ENCODE data around the gene B9D1.

B9D1 gene

DNA sequence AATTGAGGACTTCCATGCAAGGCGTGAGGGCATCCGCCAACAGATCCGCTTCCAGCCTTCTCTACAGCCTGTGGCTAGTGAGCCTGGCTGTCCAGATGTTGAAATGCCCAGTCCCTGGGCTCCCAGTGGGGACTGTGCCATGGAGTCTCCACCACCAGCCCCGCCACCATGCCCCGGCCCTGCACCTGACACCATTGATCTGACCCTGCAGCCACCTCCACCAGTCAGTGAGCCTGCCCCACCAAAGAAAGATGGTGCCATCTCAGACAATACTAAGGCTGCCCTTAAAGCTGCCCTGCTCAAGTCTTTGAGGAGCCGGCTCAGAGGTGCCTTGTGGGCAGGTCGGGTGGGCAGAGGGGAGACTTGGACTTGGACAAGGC is 18.8 kb upstream of the B9D1 start:
- no peak overlapping the region for H2AFZ ChIP-seq (ENCODE audit: low read depth, low read length, severe bottlenecking)
- H3K9ac ChIP-seq (ENCODE audit: low read length), result no peak overlapping the region

DNA sequence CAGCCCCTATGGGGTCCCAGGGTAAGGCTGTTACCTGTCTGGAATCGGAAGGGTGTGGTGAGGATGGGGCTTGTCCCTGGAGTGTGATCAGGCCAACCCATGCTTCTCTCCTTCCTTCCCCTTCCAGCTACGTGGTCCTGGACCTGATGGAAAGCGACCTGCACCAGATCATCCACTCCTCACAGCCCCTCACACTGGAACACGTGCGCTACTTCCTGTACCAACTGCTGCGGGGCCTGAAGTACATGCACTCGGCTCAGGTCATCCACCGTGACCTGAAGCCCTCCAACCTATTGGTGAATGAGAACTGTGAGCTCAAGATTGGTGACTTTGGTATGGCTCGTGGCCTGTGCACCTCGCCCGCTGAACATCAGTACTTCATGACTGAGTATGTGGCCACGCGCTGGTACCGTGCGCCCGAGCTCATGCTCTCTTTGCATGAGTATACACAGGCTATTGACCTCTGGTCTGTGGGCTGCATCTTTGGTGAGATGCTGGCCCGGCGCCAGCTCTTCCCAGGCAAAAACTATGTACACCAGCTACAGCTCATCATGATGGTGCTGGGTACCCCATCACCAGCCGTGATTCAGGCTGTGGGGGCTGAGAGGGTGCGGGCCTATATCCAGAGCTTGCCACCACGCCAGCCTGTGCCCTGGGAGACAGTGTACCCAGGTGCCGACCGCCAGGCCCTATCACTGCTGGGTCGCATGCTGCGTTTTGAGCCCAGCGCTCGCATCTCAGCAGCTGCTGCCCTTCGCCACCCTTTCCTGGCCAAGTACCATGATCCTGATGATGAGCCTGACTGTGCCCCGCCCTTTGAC is 18.2 kb upstream of the B9D1 start:
- no peaks in the 10 kb centered on the region for H3K36me3 ChIP-seq (ENCODE audit: low read length)

More for the DNA sequence above, 18.8 kb upstream of the B9D1 start:
- Histone ChIP-seq H3K27ac (ENCODE audit: low read depth, low read length) (no peak overlapping the region), H3K4me2 (ENCODE audit: low read depth, low read length, poor library complexity, severe bottlenecking) (no peak overlapping the region), H3F3A (ENCODE audit: insufficient read depth) (no peaks in the 10 kb centered on the region; the same call in 1 of the 2 replicates), H3K79me2 (ENCODE audit: insufficient read depth, low read length) (peaks cover 5% of the 10 kb centered on the region; the same call in 1 of the 2 replicates), H3K9me3 (ENCODE audit: insufficient read depth, low read length) (no peaks in the 10 kb centered on the region), H3K36me3 (ENCODE audit: low read length) (no peaks in the 10 kb centered on the region), H3K9me2 (replicated peaks; ENCODE audit: insufficient read depth, low read length) (no peaks in the 10 kb centered on the region), H3K27me3 (ENCODE audit: low read length) (no peaks in the 10 kb centered on the region), H4K20me1 (ENCODE audit: low read depth, low read length) (no peaks in the 10 kb centered on the region), H3K4me3 (ENCODE audit: insufficient read depth, low read length, poor library complexity, severe bottlenecking) (no peak overlapping the region)
- TF ChIP-seq EZH2phosphoT487 (conservative IDR thresholded peaks at IDR 0.05; ENCODE audit: low read length), result no peak

DNA sequence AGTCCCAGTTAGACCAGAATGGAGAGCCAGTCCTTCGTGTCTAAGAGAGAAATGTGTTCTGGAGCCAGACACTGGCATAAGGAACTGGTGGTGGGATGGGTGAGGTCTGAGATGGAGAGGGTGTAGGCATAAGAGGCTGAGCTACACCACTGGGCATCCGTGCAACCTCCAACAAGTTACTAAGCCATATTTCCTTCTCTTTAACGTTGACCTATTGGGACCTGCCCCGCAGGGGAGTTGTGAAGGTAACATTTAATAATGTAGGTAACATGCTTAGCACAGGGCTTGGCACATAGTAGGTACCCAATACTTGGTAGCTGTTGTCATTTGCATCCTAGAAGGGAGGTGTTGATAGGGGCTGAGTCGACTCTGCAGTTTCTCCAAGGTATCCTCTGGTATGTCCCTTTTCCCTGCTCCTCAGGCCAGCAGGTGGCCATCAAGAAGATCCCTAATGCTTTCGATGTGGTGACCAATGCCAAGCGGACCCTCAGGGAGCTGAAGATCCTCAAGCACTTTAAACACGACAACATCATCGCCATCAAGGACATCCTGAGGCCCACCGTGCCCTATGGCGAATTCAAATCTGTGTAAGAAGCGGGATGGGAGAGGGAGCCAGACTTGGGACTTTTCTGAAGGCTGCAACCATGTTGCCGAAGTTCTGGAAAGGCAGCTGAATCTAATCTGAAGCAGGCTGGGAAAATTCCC is 17.0 kb upstream of the B9D1 start:
- Histone ChIP-seq H3K9ac (ENCODE audit: low read length) (no peak overlapping the region; the same call in 1 of the 2 replicates), H3K36me3 (ENCODE audit: low read length) (no peaks in the 10 kb centered on the region), H3K27ac (ENCODE audit: low read depth, low read length) (no peak overlapping the region), H3K4me3 (ENCODE audit: insufficient read depth, low read length, poor library complexity, severe bottlenecking) (no peak overlapping the region), H4K20me1 (ENCODE audit: low read depth, low read length) (no peaks in the 10 kb centered on the region), H3K4me2 (ENCODE audit: low read depth, low read length, poor library complexity, severe bottlenecking) (peak overlapping the region; percentile 68), H2AFZ (ENCODE audit: low read depth, low read length, severe bottlenecking) (no peak overlapping the region), H3K79me2 (ENCODE audit: insufficient read depth, low read length) (peaks cover 5% of the 10 kb centered on the region; the same call in 1 of the 2 replicates), H3K27me3 (ENCODE audit: low read length) (no peaks in the 10 kb centered on the region), H3K9me3 (ENCODE audit: insufficient read depth, low read length) (no peaks in the 10 kb centered on the region), H3F3A (ENCODE audit: insufficient read depth) (no peaks in the 10 kb centered on the region; the same call in 1 of the 2 replicates), H3K9me2 (replicated peaks; ENCODE audit: insufficient read depth, low read length) (no peaks in the 10 kb centered on the region)
- TF ChIP-seq, protein P1, sequence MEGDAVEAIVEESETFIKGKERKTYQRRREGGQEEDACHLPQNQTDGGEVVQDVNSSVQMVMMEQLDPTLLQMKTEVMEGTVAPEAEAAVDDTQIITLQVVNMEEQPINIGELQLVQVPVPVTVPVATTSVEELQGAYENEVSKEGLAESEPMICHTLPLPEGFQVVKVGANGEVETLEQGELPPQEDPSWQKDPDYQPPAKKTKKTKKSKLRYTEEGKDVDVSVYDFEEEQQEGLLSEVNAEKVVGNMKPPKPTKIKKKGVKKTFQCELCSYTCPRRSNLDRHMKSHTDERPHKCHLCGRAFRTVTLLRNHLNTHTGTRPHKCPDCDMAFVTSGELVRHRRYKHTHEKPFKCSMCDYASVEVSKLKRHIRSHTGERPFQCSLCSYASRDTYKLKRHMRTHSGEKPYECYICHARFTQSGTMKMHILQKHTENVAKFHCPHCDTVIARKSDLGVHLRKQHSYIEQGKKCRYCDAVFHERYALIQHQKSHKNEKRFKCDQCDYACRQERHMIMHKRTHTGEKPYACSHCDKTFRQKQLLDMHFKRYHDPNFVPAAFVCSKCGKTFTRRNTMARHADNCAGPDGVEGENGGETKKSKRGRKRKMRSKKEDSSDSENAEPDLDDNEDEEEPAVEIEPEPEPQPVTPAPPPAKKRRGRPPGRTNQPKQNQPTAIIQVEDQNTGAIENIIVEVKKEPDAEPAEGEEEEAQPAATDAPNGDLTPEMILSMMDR (IDR thresholded peaks at IDR 0.05; ENCODE audit: insufficient read depth, low read length, poor library complexity, severe bottlenecking), result no peak
- no peak for TF ChIP-seq EZH2phosphoT487 (conservative IDR thresholded peaks at IDR 0.05; ENCODE audit: low read length)

More for the DNA sequence above, 18.2 kb upstream of the B9D1 start:
- Histone ChIP-seq H3K9ac (ENCODE audit: low read length) (no peak overlapping the region), H2AFZ (ENCODE audit: low read depth, low read length, severe bottlenecking) (no peak overlapping the region), H3F3A (ENCODE audit: insufficient read depth) (no peaks in the 10 kb centered on the region; the same call in 1 of the 2 replicates), H3K27ac (ENCODE audit: low read depth, low read length) (no peak overlapping the region), H3K27me3 (ENCODE audit: low read length) (no peaks in the 10 kb centered on the region), H4K20me1 (ENCODE audit: low read depth, low read length) (no peaks in the 10 kb centered on the region), H3K79me2 (ENCODE audit: insufficient read depth, low read length) (peaks cover 5% of the 10 kb centered on the region; the same call in 1 of the 2 replicates), H3K4me3 (ENCODE audit: insufficient read depth, low read length, poor library complexity, severe bottlenecking) (no peak overlapping the region), H3K9me2 (replicated peaks; ENCODE audit: insufficient read depth, low read length) (no peaks in the 10 kb centered on the region), H3K9me3 (ENCODE audit: insufficient read depth, low read length) (no peaks in the 10 kb centered on the region), H3K4me2 (ENCODE audit: low read depth, low read length, poor library complexity, severe bottlenecking) (no peak overlapping the region)
- no peak for TF ChIP-seq EZH2phosphoT487 (conservative IDR thresholded peaks at IDR 0.05; ENCODE audit: low read length)
- TF ChIP-seq, protein P1 (IDR thresholded peaks at IDR 0.05; ENCODE audit: insufficient read depth, low read length, poor library complexity, severe bottlenecking), result no peak

Measured in SU-DHL-6 (cell line).